ENCODE results near the gene ZDHHC23.
A peak's percentile ranks its signal among the peaks of the same experiment; 100 is the strongest.

The ZDHHC23 gene, protein sequence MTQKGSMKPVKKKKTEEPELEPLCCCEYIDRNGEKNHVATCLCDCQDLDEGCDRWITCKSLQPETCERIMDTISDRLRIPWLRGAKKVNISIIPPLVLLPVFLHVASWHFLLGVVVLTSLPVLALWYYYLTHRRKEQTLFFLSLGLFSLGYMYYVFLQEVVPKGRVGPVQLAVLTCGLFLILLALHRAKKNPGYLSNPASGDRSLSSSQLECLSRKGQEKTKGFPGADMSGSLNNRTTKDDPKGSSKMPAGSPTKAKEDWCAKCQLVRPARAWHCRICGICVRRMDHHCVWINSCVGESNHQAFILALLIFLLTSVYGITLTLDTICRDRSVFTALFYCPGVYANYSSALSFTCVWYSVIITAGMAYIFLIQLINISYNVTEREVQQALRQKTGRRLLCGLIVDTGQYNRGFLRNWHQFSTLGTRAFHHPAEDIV

DNA sequence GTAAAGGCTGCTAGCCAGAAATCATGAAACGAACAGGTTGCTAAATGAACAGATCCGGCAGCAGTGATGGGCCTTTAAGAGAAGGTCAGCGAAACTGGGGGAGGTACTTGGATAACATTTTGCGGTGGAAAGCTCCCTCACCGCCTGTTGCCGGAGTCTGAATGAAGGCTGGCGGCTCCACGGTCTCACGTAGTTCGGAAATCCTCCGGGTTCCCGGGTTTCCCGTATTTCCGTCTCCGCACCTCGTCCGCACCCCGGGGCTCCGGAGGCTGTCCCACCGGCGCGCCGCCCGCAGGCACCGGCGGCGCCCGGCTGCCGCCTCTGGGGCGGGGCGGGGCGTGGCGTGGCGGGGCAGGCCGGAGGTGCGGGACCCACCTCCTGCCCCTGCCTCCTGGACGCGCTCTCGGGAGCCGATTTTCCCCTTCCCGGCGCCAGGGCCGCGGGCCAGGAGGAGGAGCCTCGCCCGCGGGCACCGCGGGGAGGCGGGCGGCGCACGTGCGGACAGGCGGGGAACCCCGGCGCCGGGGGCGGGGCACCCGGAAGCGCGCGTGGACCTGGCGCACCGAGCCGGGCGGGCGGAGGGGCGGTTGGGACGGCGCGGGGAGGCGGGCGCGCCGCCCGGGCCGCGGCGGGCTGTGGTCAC is at the start of gene ZDHHC23:
Gene ZDHHC23 (plus strand): TSS at position 642 of the 643 bp plus-strand sequence. CDS start 790 bp downstream, outside the sequence.
- peak; percentile 57 for DNase-seq

DNA sequence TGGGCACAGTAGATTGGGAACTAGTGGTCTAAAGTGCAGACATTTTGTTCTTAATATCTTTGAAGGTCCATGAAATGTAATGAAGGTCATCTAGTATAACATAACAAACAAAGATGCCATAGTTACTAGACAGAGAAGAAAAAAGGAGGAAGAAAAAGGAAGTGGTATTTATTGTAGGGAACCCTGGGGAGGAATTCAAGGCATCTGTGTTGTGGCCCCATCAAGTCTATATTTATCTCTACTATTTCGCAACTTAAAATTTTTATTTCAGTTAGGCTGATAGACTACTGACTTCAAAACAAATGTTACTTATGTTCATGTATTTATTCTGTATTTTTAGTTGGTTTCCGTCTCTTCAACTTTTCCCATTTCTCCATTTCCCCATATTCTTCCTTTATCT is 48.9 kb upstream of the ZDHHC23 start:
- no peak for DNase-seq

DNA sequence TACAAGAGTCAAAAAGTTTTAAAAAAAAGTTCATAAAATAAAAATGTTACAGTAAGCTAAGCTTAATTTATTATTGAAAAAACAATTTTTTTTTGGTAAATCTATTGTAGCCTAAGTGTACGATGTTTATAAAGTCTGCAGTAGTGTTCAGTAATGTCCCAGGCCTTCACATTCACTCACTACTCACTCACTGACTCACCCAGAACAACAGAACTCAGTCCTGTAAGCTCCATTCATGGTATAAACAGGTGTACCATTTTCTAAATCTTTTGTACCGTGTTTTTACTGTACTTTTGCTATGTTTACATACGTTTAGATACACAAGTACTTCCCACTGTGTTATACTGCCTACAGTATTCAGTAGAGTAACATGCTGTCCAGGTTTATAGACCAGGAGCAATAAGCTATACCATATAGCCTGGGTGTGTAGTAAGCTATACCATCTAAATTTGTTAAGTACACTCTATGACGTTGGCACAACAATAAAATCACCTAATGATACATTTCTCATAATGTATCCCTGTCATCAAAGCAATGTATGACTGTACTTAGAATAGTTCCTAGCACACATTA is 41.2 kb upstream of the ZDHHC23 start:
- no peak for DNase-seq

DNA sequence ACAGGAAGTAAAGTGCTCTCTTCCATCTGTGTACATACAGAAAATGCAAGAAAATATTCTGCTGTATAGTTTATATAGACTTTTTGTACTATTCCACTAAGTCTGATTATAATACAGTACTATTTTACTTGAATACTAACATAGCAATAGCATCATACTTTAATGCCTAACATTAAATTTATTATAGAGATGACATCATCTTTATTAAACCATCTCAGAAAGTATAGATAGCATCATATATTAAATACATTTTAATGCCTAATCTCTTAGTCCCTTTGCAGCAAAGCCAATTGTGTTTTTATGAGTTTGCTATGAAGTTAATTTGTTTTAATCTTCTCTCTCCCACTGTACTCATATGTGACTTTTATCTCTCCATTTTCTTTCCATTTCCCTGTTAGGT is 39.7 kb upstream of the ZDHHC23 start:
- no peak for DNase-seq

DNA sequence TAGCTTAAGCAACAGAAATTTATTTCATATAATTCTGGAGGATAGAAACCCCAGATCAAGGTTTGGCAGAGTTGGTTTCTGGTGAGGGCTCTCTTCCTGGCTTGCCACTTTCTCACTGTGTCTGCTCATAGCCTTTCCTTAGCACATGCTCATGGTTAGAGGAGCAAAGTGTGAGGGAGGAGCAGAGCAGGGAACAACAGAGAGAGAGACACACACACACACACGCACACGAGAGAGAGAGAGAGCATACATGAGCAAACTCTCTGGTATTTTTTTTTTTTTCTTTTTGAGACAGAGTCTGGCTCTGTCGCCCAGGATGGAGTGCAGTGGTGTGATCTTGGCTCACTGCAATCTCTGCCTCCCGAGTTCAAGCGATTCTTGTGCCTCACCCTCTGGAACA is 36.8 kb upstream of the ZDHHC23 start:
- DNase-seq: no peak

DNA sequence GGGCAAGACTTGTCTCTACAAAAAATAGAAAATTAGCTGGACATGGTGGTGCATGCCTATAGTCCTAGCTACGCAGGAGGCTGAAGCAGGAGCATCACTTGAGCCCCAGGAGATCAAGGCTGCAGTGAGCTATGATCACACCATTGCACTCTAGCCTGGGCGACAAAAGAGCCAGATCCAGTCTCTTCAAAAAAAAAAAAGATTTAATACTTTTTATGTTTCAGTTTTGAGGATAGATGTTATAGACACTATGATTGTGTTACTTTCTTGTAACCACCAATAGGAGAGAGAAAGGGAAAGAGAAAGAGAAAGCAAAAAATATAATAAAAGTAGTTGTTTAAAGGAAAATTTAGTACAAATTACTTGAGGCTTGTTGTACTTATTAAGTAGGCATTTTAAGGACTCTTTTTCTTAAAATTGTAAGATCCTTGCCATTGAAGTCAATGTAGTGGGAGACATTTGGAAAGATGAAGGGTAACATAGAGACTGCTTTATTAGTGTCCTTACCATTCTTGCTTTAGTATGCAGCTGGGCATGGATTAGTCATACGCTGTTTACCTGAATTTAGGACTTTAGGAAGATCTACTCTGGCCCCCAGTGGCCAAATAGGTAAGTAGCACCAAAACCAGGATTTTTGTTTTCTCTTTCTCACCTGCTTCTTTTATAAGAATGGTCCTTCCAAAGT is 35.1 kb upstream of the ZDHHC23 start:
- peak; percentile 83 for DNase-seq

DNA sequence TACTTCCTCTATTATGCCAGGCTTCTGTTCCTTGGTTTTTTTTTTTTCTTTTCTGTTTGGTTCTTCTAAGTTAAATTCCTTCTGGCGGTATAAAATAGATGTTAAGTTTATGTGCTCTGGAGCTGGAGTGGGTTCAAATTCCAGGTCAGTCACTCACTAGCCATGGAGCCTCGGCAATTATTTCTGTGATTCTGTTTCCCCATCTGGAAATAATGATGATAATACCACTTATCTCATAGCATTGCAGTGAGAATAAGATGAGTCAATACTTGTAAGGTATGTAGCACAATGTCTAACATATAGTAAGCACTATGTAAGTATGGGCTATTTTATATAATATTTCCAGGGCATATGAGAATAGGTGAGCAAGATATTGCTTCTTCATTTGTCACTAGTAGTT is 33.2 kb upstream of the ZDHHC23 start:
- DNase-seq: no peak

DNA sequence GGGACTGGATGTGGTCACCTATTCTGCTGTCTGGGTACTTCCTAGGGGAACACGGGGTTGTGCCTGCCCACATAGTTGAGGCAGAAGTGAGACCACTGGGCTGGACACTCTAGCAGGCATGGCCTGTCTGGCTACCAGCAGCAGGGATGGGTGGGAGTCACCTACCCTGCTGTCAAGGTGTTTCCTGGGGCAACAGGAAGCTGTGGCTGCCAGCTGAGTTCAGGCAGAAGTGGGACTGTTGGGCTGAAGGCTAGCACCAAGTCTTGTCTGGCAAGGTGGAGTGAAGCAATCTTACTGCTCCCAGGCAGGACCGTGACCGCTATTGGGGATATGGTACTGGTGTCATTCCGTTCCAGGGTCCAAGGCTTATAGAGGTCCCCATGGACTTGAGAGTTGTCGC is 20.3 kb upstream of the ZDHHC23 start:
- no peak for DNase-seq

DNA sequence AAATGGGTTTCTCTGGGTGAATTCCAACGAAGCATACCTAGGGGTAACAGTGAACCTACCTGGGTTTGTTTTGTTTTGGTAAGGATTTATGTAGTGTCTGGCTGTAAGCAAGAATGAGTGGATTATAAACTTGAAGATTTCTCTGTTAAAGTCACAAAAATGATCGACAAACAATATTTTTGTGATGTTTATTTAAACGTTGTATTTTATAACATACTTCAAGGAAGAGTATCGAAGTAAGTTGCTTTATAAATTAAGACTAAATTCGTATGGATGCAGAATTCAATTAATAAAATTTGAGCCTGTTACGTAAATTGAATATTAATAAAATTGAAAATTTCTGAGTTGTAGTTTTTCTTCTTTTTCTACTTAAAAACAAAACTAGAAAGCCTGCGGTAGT is 982 bp upstream of the ZDHHC23 start:
- DNase-seq: no peak

DNA sequence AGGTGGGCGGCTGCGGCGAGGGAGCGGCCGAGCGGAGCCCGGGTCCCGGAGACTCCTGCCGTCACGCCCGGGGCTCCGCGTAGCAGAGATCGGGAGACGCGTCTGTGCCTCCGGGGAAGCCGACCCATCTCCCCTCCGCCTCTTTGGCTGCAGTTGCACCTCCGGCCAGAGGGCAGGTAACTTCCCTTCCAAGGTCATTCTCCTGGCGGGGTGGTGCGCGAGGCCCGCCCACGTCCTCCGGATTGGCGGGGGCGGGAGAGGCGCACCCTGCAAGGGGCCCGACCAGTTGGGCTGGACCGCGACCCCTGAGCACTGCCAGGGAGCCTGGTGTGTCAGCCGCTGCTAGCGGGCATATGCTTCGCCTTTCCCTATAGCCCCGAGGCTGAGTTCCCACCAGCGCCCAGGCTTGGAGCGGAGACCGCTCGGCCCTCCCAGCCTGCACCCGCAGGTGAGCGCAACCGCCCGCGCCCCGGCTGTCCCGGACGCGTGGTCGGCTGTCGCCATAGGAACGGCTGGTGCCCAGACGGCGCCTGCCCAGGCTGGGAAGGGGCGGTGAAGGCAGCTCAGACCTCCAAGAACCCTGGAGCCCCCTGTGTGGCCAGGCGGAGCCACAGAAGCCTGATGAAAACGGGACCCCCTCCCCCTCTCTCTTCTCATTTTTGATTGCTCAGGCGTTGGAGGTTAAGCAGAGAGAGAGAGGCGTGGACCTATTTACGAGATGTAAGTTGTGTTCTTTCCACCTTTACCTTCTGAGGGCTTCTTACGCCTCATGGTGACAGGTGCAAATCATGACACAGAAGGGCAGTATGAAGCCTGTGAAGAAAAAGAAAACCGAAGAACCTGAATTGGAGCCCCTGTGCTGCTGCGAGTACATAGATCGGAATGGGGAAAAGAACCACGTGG is 453 bp downstream of the ZDHHC23 start:
- DNase-seq: peak; percentile 21

DNA sequence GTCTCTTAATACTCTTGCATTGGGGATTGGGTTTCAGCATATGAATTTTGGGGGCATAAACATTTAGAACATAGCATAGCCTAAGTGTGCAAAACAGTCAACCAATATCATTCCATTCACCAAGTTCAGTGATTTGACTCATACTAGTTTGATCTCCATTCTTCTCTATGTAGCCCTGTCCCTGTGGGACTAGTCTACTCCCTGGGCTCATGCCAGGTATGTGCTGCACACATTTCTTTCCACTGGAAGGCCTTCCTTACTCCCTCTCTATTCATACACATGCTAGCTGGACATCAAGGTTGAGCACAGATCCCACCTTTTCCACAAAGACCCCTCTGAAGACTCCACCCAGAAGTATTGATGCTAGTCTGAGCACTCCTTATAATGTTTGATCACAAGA is 5.1 kb downstream of the ZDHHC23 start:
- no peak for DNase-seq

DNA sequence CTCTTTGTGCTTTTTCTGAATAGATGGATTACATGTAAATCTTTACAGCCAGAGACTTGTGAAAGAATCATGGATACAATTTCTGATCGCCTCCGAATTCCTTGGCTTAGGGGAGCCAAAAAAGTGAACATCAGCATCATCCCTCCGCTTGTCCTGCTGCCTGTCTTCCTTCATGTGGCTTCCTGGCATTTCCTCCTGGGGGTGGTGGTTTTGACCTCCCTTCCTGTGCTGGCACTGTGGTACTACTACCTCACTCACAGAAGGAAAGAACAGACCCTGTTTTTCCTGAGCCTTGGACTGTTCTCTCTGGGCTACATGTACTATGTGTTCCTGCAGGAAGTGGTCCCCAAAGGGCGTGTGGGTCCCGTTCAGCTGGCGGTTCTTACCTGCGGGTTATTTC is 5.9 kb downstream of the ZDHHC23 start:
- no peak for DNase-seq

DNA sequence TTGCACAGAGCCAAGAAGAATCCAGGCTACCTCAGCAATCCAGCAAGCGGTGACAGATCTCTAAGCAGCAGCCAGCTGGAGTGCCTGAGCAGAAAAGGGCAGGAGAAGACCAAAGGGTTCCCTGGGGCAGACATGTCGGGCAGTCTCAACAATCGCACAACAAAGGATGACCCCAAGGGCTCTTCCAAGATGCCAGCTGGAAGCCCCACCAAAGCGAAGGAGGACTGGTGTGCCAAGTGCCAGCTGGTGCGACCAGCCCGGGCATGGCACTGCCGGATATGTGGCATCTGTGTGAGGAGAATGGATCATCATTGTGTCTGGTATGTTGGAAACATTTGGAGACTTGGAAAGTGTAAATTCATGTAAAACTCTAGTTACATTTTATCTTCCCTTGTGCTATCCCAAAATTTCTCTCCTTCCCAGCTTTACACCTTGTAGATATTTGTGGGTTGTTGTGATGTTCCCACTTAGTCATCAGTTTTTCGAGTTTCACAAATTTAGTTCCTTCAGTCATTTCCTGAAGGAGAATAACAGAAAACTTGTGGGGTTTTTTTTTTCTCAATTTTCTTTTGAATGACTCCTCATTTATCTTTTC is 6.4 kb downstream of the ZDHHC23 start:
- DNase-seq: no peak

DNA sequence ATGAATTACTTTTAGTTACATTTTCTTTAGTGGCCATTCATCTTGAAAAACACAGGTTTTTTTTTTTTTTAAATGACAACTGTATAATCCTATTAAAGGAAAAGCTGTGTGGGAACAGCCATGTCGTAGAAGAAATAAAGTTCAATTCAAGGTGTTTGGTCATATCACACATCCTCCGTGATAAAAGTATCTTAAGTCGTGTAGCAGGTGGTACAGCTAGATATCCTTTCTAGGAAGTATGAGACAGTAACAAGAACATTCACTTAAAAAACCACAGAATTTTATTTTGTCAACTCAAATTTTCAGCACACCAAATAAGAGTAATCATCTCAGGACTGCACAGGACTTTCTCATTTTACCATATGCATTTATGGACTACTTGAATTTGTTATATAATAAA is 16.1 kb downstream of the ZDHHC23 start:
- no peak for DNase-seq

DNA sequence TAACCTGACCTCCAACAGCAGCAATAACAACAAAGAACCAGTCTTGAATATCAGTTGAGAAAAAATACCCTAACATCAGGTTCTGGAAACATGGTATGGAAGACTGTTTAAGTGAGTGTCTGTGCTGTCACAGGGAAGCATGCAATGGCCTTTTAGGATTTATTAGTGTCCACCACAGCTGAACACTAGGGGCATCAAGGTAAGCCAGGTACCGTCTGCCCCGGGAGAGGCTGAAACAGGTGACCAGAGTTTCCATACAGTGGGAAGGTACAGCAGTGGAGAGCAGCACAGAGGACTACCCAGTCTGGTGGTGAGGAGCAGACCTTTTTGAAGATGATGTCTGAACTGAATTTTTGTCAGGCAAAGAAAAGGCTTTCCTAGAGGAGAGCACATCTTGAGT is 18.4 kb downstream of the ZDHHC23 start:
- DNase-seq: no peak

DNA sequence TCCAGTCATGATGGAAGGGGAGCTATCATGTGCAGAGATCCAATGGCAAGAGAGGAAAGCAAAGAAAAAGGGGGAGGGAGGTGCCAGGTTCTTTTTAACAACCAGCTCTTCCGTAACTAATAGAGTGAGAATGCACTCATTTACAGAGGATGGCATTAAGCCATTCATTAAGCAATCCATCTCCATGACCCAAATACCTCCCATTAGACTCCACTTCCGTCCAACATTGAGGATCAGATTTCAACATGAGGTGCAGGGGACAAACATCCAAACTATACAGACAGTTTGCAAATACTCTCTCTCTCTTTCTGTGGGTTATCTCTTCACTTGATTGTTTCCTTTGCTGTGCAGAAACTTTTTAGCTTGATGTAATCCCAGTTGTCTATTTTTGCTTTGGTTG is 21.2 kb downstream of the ZDHHC23 start:
- DNase-seq: no peak

DNA sequence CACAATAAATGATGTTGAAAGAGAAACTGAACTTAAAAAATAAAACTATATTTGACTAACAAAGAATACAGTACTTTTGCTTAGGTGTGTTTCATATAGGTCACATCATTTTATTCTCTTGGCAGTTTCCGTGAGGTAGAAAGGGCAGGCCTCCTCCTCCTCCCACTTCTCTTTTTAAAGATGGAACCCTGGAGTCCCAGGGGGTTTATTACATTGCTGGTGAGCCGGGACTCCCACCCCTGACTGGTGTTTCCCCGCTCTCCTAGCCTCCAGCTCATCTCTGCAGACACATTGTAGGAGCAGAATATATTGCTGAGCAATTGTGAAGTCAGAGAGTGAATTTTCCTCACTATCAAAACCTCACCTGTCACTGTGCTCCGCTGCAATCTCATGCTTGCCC is 30.0 kb downstream of the ZDHHC23 start:
- DNase-seq: no peak

DNA sequence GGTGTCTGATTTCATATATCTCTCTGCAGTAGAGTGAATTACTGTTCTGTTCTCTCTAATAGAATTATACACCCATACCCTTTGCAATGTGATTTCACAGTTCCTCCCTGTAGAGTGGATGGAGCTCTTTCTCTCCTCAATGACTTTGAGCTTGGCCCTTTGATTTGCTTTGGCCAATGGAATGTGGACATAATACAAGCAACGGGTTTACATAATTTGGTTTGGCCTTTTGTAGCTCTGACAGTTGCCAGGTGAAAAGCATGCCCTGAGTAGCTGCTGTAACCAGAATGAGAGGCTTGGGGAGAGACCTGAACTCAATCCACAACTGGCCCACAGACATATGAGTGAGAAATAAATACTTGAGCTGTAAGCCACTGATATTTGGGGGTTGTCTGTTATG is 32.1 kb downstream of the ZDHHC23 start:
- DNase-seq: no peak

DNA sequence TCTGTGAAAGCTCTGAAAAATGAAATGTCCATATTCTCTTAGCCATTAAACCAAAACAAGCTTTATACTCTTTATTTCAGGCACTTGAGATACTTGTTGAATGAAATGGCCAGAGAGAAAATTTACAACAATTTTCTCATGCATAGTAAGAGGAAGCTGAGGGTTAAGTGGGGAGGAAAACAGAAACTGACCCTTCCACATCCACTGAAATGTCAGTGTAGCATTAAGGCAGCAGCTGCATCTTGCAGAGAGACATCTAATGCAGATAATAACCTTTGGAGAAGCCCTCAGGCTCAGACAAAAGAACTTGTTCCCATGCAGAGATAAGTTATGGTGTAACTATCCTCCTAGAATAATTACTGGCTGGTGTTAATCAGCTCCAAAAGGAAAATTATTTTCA is 34.0 kb downstream of the ZDHHC23 start:
- no peak for DNase-seq

DNA sequence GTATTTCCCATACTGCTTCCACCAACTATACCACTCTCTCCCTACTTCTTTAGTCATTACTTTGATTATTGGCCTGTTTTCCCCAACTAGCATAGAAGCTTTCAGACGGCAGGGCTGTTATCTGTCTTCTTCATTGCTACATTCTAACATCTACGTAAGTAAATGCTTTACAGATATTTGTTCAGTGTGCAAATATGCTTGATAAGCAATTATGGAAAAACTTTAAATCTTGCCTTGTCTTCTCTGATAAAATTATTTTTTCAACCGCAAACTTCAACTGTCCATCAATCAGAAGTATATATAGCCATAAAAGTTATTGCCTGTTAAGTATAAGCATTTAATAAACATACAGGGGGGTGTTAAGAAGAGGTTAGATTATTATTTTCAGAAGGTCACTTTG is 35.7 kb downstream of the ZDHHC23 start:
- no peak for DNase-seq

DNA sequence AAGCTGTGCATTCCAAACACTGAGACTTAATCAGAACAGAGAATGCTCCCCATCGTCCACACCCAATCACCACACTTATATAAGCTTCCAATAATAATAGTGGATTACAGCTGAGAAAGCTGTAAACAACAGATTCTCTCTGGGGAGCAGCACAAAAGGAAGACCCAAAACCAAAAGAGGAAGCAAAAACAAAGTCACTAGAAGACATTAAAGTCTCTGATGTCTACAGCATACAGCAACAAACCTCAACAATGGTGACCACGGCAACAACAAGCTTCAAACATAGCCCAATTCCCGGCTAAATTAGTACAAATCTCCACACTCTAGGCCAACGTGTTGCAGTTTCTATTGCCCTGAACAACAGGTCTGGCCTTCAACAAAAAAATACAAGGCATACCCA is 37.7 kb downstream of the ZDHHC23 start:
- DNase-seq: no peak

DNA sequence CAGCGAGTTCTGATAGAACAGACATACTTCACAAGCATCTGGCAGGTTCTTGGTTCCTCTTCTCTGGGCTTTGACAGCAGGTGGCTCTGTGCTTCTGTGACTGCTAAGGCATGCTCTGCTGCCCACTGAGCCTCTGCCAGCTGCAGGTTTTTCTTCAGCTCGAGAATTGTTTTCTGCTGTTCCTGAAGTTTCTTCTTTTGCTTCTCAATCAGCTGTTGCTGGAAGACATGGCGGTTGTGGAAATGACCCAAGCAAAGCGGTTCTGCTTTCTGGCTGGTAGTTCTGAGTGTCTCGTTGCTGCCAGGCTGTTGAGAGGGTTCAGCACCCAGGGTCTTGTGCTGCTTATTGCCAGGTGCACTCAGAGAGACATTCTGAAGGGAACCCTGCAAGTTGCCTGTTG is 57.7 kb downstream of the ZDHHC23 start:
- no peak for DNase-seq

Data from DMS153 (cell line).